H1 (cell line): Measurements from ENCODE around the gene C17orf100. TPM values are rescaled to one million over a fixed set of nuclear protein-coding genes. Genes with fewer than 3 reads are reported as not detected.

ENCODE experiments used
- CTCF ChIA-PET: fragments of 300-600 bp; sonication (Branson Sonifier 250); formaldehyde crosslinking; loops from one replicate; lab custom pipeline; 2021; ENCODE audit not compliant: partially characterized antibody; lab: Charles Lee
- POLR2A ChIA-PET: fragments of 300-600 bp; sonication (Branson Sonifier 250); formaldehyde crosslinking; loops from one replicate; lab custom pipeline; 2021; ENCODE audit warnings: inconsistent platforms; ENCODE audit not compliant: partially characterized antibody; lab: Charles Lee
- DNase-seq, 2 experiments: peaks; one replicate each; pipeline versions ENCODE4 v3.0.0 to v3.0.0-alpha.2; 2010 to 2022; ENCODE audit warnings: low spot score in 2 of 2, low read depth in 1 of 2, mixed read lengths in 1 of 2
- FAIRE-seq: peaks from 2 replicates; lab custom pipeline; 2011; peaks lifted over from hg19 to GRCh38; lab: Jason Lieb, UNC
- H2AFZ ChIP-seq: 2 replicates; pipeline ENCODE4 v1.8.1; 2012; ENCODE audit warnings: low read length, inconsistent platforms
- H2AK5ac ChIP-seq: 2 replicates; pipeline ENCODE4 v1.6.1; 2013; ENCODE audit warnings: low read depth, low read length
- H2BK120ac ChIP-seq: replicated peaks from 2 replicates; pipeline ENCODE3; 2013; ENCODE audit warnings: low read depth, low read length, inconsistent platforms
- H2BK12ac ChIP-seq: 2 replicates; pipeline ENCODE4 v1.6.1; 2013; ENCODE audit warnings: low read depth, low read length
- H2BK15ac ChIP-seq: 2 replicates; pipeline ENCODE4 v1.6.1; 2013; ENCODE audit warnings: low read length
- H2BK20ac ChIP-seq: 2 replicates; pipeline ENCODE4 v1.6.1; 2013; ENCODE audit warnings: low read length
- H2BK5ac ChIP-seq: 2 replicates; pipeline ENCODE4 v1.6.1; 2013; ENCODE audit warnings: low read depth, low read length
- H3K14ac ChIP-seq: 2 replicates; pipeline ENCODE4 v1.6.1; 2013; ENCODE audit warnings: inconsistent platforms; ENCODE audit not compliant: insufficient read length
- H3K18ac ChIP-seq: 2 replicates; pipeline ENCODE4 v1.6.1; 2013; ENCODE audit warnings: low read length; ENCODE audit errors: extremely low read depth
- H3K23ac ChIP-seq: 2 replicates; pipeline ENCODE4 v1.6.1; 2013; ENCODE audit warnings: inconsistent platforms; ENCODE audit not compliant: insufficient read length
- H3K23me2 ChIP-seq: 2 replicates; pipeline ENCODE4 v1.6.1; 2013; ENCODE audit warnings: low read depth, low read length
- H3K27ac ChIP-seq: 2 replicates; pipeline ENCODE4 v1.6.1; 2011; ENCODE audit warnings: low read depth, low read length, inconsistent platforms
- H3K27me3 ChIP-seq, 4 experiments: replicated peaks in 1 of 4; 1 replicate in 1 of 4; 2 replicates in 3 of 4; pipeline versions ENCODE4 v1.6.1 to v1.8.1; 2011 to 2013; ENCODE audit warnings: low read length in 3 of 4, mild to moderate bottlenecking in 3 of 4, inconsistent platforms in 2 of 4, mixed read lengths in 2 of 4, moderate library complexity in 1 of 4; ENCODE audit not compliant: control insufficient read depth in 3 of 4, insufficient read depth in 3 of 4; ENCODE audit errors: extremely low read depth in 1 of 4
- H3K36me3 ChIP-seq, 4 experiments: 2 replicates each; pipeline versions ENCODE4 v1.6.1 to v1.8.1; 2011 to 2013; ENCODE audit warnings: mild to moderate bottlenecking in 4 of 4, low read length in 3 of 4, moderate library complexity in 2 of 4, control low read depth in 1 of 4, inconsistent platforms in 1 of 4; ENCODE audit not compliant: insufficient read depth in 4 of 4, control insufficient read depth in 2 of 4
- H3K4ac ChIP-seq: replicated peaks from 2 replicates; pipeline ENCODE3; 2013; ENCODE audit warnings: low read length, low read depth, mixed read lengths, inconsistent platforms; ENCODE audit not compliant: insufficient read length
- H3K4me1 ChIP-seq, 4 experiments: replicated peaks in 1 of 4; 1 replicate in 1 of 4; 2 replicates in 3 of 4; pipeline versions ENCODE4 v1.6.1 to v1.8.1; 2011 to 2013; ENCODE audit warnings: low read length in 3 of 4, inconsistent platforms in 2 of 4, mixed read lengths in 1 of 4; ENCODE audit not compliant: insufficient read depth in 4 of 4, control insufficient read depth in 3 of 4
- H3K4me2 ChIP-seq, 2 experiments: 2 replicates each; pipeline versions ENCODE4 v1.6.1 to v1.8.1; 2011 to 2013; ENCODE audit warnings: low read depth in 2 of 2, low read length in 2 of 2, control low read depth in 1 of 2, inconsistent platforms in 1 of 2, mild to moderate bottlenecking in 1 of 2; ENCODE audit not compliant: insufficient read depth in 1 of 2
- H3K4me3 ChIP-seq, 4 experiments: fragments of 200-600, 300-600 bp in 1 of 4; sonication (generic), shearing (Covaris generic), sonication (Bioruptor Twin) in 1 of 4; 2 replicates each; pipeline versions ENCODE4 v1.5.1 to v1.8.1; 2011 to 2016; ENCODE audit warnings: low read length in 4 of 4, low read depth in 3 of 4, control low read depth in 2 of 4, inconsistent platforms in 2 of 4, mild to moderate bottlenecking in 2 of 4, mixed read lengths in 1 of 4, moderate library complexity in 1 of 4; ENCODE audit not compliant: insufficient read depth in 2 of 4; ENCODE audit errors: extremely low read depth in 1 of 4
- H3K56ac ChIP-seq: replicated peaks from 2 replicates; pipeline ENCODE3; 2013; ENCODE audit warnings: low read depth, mild to moderate bottlenecking, mixed read lengths, low read length, inconsistent platforms; ENCODE audit not compliant: insufficient read length
- H3K79me1 ChIP-seq: 2 replicates; pipeline ENCODE4 v1.6.1; 2013; ENCODE audit warnings: low read depth, low read length, control low read depth
- H3K79me2 ChIP-seq, 2 experiments: 2 replicates each; pipeline versions ENCODE4 v1.6.1 to v1.8.1; 2012 to 2013; ENCODE audit warnings: low read length in 2 of 2, mild to moderate bottlenecking in 2 of 2, inconsistent platforms in 1 of 2; ENCODE audit not compliant: insufficient read depth in 2 of 2, control insufficient read depth in 1 of 2
- H3K9ac ChIP-seq, 4 experiments: replicated peaks in 1 of 4; 1 replicate in 1 of 4; 2 replicates in 3 of 4; pipeline versions ENCODE4 v1.6.1 to v1.8.1; 2011 to 2013; ENCODE audit warnings: low read depth in 3 of 4, low read length in 3 of 4, control low read depth in 2 of 4, mild to moderate bottlenecking in 2 of 4, moderate library complexity in 2 of 4, inconsistent platforms in 1 of 4; ENCODE audit errors: extremely low read depth in 1 of 4
- H3K9me3 ChIP-seq, 2 experiments: 2 replicates each; pipeline versions ENCODE4 v1.6.1 to v1.8.1; 2012 to 2013; ENCODE audit warnings: mild to moderate bottlenecking in 2 of 2, moderate library complexity in 2 of 2, control low read depth in 1 of 2, inconsistent platforms in 1 of 2, low read depth in 1 of 2, low read length in 1 of 2, mixed read lengths in 1 of 2; ENCODE audit not compliant: insufficient read depth in 2 of 2
- H4K20me1 ChIP-seq, 2 experiments: replicated peaks in 1 of 2; 2 replicates each; pipeline versions ENCODE3 to v1.8.1; 2011 to 2013; ENCODE audit warnings: inconsistent platforms in 2 of 2, low read length in 2 of 2, mild to moderate bottlenecking in 1 of 2; ENCODE audit not compliant: insufficient read depth in 2 of 2, control insufficient read depth in 1 of 2
- H4K5ac ChIP-seq: 2 replicates; pipeline ENCODE4 v1.6.1; 2013; ENCODE audit warnings: low read length, low read depth, mixed read lengths, inconsistent platforms; ENCODE audit not compliant: insufficient read length
- H4K8ac ChIP-seq: 2 replicates; pipeline ENCODE4 v1.8.0; 2013; ENCODE audit warnings: mild to moderate bottlenecking, moderate library complexity, low read length, inconsistent platforms; ENCODE audit not compliant: insufficient read depth; ENCODE audit errors: extremely low read depth
- H4K91ac ChIP-seq: replicated peaks from 2 replicates; pipeline ENCODE3; 2013; ENCODE audit warnings: low read length, mixed read lengths, inconsistent platforms; ENCODE audit not compliant: insufficient read length
- CEBPB ChIP-seq: IDR thresholded peaks from 2 replicates; pipeline ENCODE4 v1.6.1; 2012; ENCODE audit warnings: low read depth, low read length
- EZH2 ChIP-seq: fragments of 200-600 bp; sonication (generic); IDR thresholded peaks from 2 replicates; pipeline ENCODE4 v1.7.1; 2012; ENCODE audit warnings: low read depth, mild to moderate bottlenecking, moderate library complexity, low read length, inconsistent platforms; ENCODE audit not compliant: severe bottlenecking
- GABPA ChIP-seq: IDR thresholded peaks from 2 replicates; pipeline ENCODE4 v1.6.1; 2011; ENCODE audit warnings: mild to moderate bottlenecking, low read length, moderate library complexity, borderline replicate concordance; ENCODE audit not compliant: insufficient read depth
- MAFK ChIP-seq: IDR thresholded peaks from 2 replicates; pipeline ENCODE4 v1.6.1; 2012; ENCODE audit warnings: low read depth, mild to moderate bottlenecking, improper control_type of control experiment, low read length
- RFX5 ChIP-seq: IDR thresholded peaks from 2 replicates; pipeline ENCODE4 v1.6.1; 2011; ENCODE audit warnings: low read depth, low read length, improper control_type of control experiment, borderline replicate concordance
- RNF2 ChIP-seq: fragments of 200-900, 300-1000 bp; sonication (generic); IDR thresholded peaks from 2 replicates; pipeline ENCODE4 v1.7.1; 2016; ENCODE audit warnings: borderline replicate concordance, low read depth, mild to moderate bottlenecking, antibody characterized with exemption, low read length; ENCODE audit not compliant: poor library complexity, severe bottlenecking; ENCODE audit errors: missing control alignments
- SAP30 ChIP-seq: fragments of 300-600 bp; sonication (generic); IDR thresholded peaks from 2 replicates; pipeline ENCODE4 v1.7.1; 2012; ENCODE audit warnings: low read length, moderate library complexity, mild to moderate bottlenecking, inconsistent platforms; ENCODE audit not compliant: insufficient read depth, insufficient replicate concordance
- WGBS, 2 experiments: shearing (Covaris generic) in 1 of 2; methylation state at CpG; one replicate each; pipeline versions ENCODE4 v1.1.6 to v1.1.7; 2013 to 2015; ENCODE audit warnings: low lambda C conversion rate in 2 of 2, mixed read lengths in 2 of 2, inconsistent platforms in 1 of 2, low coverage in 1 of 2, missing lambda C conversion rate in 1 of 2; ENCODE audit not compliant: insufficient replicate concordance in 2 of 2, insufficient coverage in 1 of 2, insufficient read length in 1 of 2; ENCODE audit errors: extremely low coverage in 1 of 2, missing lambda C conversion rate in 1 of 2; 5-methylcytosine and 5-hydroxymethylcytosine counted together
- polyA plus RNA-seq, 7 experiments: library from polyadenylated mRNA; depleted of rRNA in 3 of 7; stranded (reverse) in 5 of 7; unstranded in 2 of 7; fragments of >200 nt in 5 of 7; fragments of 200-250 nt in 2 of 7; gene quantifications; 1 replicate in 5 of 7; 2 replicates in 1 of 7; 4 replicates in 1 of 7; pipeline versions ENCODE4 v1.2.1 to v1.2.3, GENCODE V29; 2011 to 2013; ENCODE audit warnings: missing spikeins in 2 of 7, mixed read lengths in 2 of 7
- total RNA-seq: library from RNA; stranded (reverse); fragmentation: NEBNext Ultra II Directional; extraction: Animal tissue kit (Norgen Biotek cat#: 25700); gene quantifications from 2 replicates; pipeline ENCODE4 v1.2.1, GENCODE V29; 2021
- TF ChIP-seq, protein P1 (sequence below): IDR thresholded peaks from 2 replicates; pipeline ENCODE4 v1.6.1; 2012; ENCODE audit warnings: inconsistent platforms

The C17orf100 gene
- total and polyA plus RNA-seq, 2 of the 8 experiments (the other 6 are each of a cell fraction or from before 2014, with no cell fraction given): 2.1 to 2.8 TPM

- Histone ChIP-seq H2AFZ (no peak overlapping the region), H3K27me3 (peaks cover 0 to 6% (median 4%) of the 10 kb centered on the region in 4 experiments; a peak in 2 of 7 replicates), H2BK120ac (no peak overlapping the region), H3K36me3 (no peaks in the 10 kb centered on the region), H4K5ac (no peak overlapping the region), H3K14ac (no peak overlapping the region), H3K23me2 (no peaks in the 10 kb centered on the region), H3K4me1 (peaks cover 0 to 2% (median 1%) of the 10 kb centered on the region in 4 experiments; a peak in 1 of 7 replicates), H4K8ac (no peak overlapping the region), H3K23ac (no peak overlapping the region), H3K9ac (no peak overlapping the region), H2BK15ac (no peak overlapping the region), H3K4me2 (no peak overlapping the region), H3K27ac (no peak overlapping the region), H3K79me1 (no peaks in the 10 kb centered on the region), H4K20me1 (peaks cover 0 to 2% of the 10 kb centered on the region in 2 experiments), H3K9me3 (no peaks in the 10 kb centered on the region), H2BK12ac (no peak overlapping the region), H2BK5ac (no peak overlapping the region), H2AK5ac (no peak overlapping the region), H3K79me2 (no peaks in the 10 kb centered on the region), H3K4ac (no peak overlapping the region), H3K18ac (no peak overlapping the region), H2BK20ac (no peak overlapping the region), H3K4me3 (no peak overlapping the region), H4K91ac (no peak overlapping the region), H3K56ac (no peak overlapping the region)
- 91% methylated on average over 14 of the region's 14 CpGs; no CpG with 5 or more reads in 1 of the 2 experiments for WGBS, 2 experiments
- TF ChIP-seq, protein P1, sequence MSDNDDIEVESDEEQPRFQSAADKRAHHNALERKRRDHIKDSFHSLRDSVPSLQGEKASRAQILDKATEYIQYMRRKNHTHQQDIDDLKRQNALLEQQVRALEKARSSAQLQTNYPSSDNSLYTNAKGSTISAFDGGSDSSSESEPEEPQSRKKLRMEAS: no peak
- TF ChIP-seq GABPA (no peak), SAP30 (no peak), CEBPB (no peak), EZH2 (no peak), RNF2 (no peak), RFX5 (no peak), MAFK (no peak)
- FAIRE-seq: no peak
- CTCF ChIA-PET: interaction anchor here (0.9 to 4.8 kb wide), 8 partner anchors 9 to 242 kb away, joined by 3 to 41 read pairs (median 4); partner anchors contain the start of gene SLC13A5
- POLR2A ChIA-PET: interaction anchor here (1.4 kb wide), 1 partner anchor 29 kb away, joined by 4 read pairs; a partner anchor contains a TSS
- DNase-seq: no peak
Measured at GRCh38 chr17:6668727-6669425, 17.3 kb downstream of the C17orf100 start.
